ENCODE measurements around the gene SRSF6.
"Not testable (repeated sequence)": the region's sequence is repeated elsewhere in the genome, so short reads cannot be mapped to it uniquely, and the experiment has no call there.

The SRSF6 gene

GRCh38 chr20:43457640-43458421 lies at the start of gene SRSF6:
TSS of gene SRSF6 (plus strand) at chr20:43457896. CDS start at chr20:43458034, 138 bp downstream.
- peak; percentile 83 to 93 (median 90) for DNase-seq (ENCODE audit: low read depth in 4 of 4, low spot score in 1 of 4)

GRCh38 chr20:43408848-43409576 lies 48.7 kb upstream of the SRSF6 start:
- DNase-seq (ENCODE audit: low read depth in 4 of 4, low spot score in 1 of 4), result no peak

GRCh38 chr20:43409577-43409913 lies 48.2 kb upstream of the SRSF6 start:
- DNase-seq (ENCODE audit: low read depth in 4 of 4, low spot score in 1 of 4), result no peak

- no peak for DNase-seq (ENCODE audit: low read depth in 4 of 4, low spot score in 1 of 4)
Observed at GRCh38 chr20:43415661-43416430, 41.9 kb upstream of the SRSF6 start.

- no peak for DNase-seq (ENCODE audit: low read depth in 4 of 4, low spot score in 1 of 4)
Observed at GRCh38 chr20:43416591-43417228, 41.0 kb upstream of the SRSF6 start.

- DNase-seq (ENCODE audit: low read depth in 4 of 4, low spot score in 1 of 4), result no peak
Observed at GRCh38 chr20:43420192-43420591, 37.5 kb upstream of the SRSF6 start.

- DNase-seq (ENCODE audit: low read depth in 4 of 4, low spot score in 1 of 4), result not testable (repeated sequence)
Observed at GRCh38 chr20:43420913-43421312, 36.8 kb upstream of the SRSF6 start.

- no peak for DNase-seq (ENCODE audit: low read depth in 4 of 4, low spot score in 1 of 4)
Observed at GRCh38 chr20:43426172-43426571, 31.5 kb upstream of the SRSF6 start.

- no peak for DNase-seq (ENCODE audit: low read depth in 4 of 4, low spot score in 1 of 4)
Observed at GRCh38 chr20:43430265-43431133, 27.2 kb upstream of the SRSF6 start.

GRCh38 chr20:43431134-43431519 lies 26.6 kb upstream of the SRSF6 start:
- DNase-seq (ENCODE audit: low read depth in 4 of 4, low spot score in 1 of 4), result no peak

- DNase-seq (ENCODE audit: low read depth in 4 of 4, low spot score in 1 of 4), result no peak
Observed at GRCh38 chr20:43432498-43432897, 25.2 kb upstream of the SRSF6 start.

GRCh38 chr20:43433250-43433854 lies 24.3 kb upstream of the SRSF6 start:
- no peak for DNase-seq (ENCODE audit: low read depth in 4 of 4, low spot score in 1 of 4)

- DNase-seq (ENCODE audit: low read depth in 4 of 4, low spot score in 1 of 4), result no peak
Observed at GRCh38 chr20:43434565-43434964, 23.1 kb upstream of the SRSF6 start.

GRCh38 chr20:43438578-43439316 lies 18.9 kb upstream of the SRSF6 start:
- no peak for DNase-seq (ENCODE audit: low read depth in 4 of 4, low spot score in 1 of 4)

- DNase-seq (ENCODE audit: low read depth in 4 of 4, low spot score in 1 of 4), result no peak
Observed at GRCh38 chr20:43440531-43440930, 17.2 kb upstream of the SRSF6 start.

GRCh38 chr20:43442282-43442880 lies 15.3 kb upstream of the SRSF6 start:
- no peak for DNase-seq (ENCODE audit: low read depth in 4 of 4, low spot score in 1 of 4)

GRCh38 chr20:43444107-43444506 lies 13.6 kb upstream of the SRSF6 start:
- DNase-seq (ENCODE audit: low read depth in 4 of 4, low spot score in 1 of 4), result no peak

- no peak for DNase-seq (ENCODE audit: low read depth in 4 of 4, low spot score in 1 of 4)
Observed at GRCh38 chr20:43446361-43446879, 11.3 kb upstream of the SRSF6 start.

- DNase-seq (ENCODE audit: low read depth in 4 of 4, low spot score in 1 of 4), result not testable (repeated sequence)
Observed at GRCh38 chr20:43448431-43448747, 9.3 kb upstream of the SRSF6 start.

Measured in stimulated activated CD4-positive, alpha-beta T cell treated with anti-CD3 and anti-CD28 coated beads, Interleukin-1b, Interleukin-23, amount 100 ng/mL, for 24 hours (primary cell).